Activated effector memory CD4-positive, alpha-beta T cell treated with Interleukin-2 at 50 U/mL for 16 hours (primary cell): ENCODE data around the gene GLRA1.
"Not testable (repeated sequence)": the region's sequence is repeated elsewhere in the genome, so short reads cannot be mapped to it uniquely, and the experiment has no call there.

ENCODE experiments used
- DNase-seq: peaks from one replicate; pipeline ENCODE4 v3.0.0-alpha.2; 2020

Gene GLRA1

DNA sequence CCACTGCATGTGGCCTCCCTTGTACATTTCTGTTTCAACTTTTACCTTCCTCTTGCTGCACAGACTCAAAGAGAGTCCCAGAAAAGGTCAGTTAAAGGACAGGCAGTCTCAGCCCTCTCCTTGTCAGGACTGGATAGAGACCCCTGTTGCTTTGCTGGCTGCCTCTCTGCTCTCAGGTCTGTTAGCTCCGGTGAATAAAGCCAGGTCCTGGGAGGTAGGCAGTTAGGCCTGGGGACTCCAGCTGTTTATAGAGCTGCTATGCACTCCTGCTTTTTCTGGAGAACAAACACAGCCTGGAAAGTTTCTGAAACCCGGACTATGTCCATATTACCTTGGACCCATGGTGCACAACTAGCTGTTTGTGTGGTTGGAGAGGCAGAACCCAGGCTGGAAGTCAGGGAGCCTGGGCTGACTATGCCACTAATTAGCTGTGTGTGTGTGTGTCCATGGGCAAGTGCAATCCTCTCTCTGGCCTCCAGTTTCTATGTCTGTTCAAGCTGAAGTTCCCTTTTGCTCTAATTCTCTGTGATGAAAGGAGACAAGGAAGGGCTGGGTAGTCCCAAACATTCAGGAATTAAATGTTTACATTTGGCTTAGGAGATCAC, 42.9 kb downstream of the GLRA1 start:
- no peak for DNase-seq

DNA sequence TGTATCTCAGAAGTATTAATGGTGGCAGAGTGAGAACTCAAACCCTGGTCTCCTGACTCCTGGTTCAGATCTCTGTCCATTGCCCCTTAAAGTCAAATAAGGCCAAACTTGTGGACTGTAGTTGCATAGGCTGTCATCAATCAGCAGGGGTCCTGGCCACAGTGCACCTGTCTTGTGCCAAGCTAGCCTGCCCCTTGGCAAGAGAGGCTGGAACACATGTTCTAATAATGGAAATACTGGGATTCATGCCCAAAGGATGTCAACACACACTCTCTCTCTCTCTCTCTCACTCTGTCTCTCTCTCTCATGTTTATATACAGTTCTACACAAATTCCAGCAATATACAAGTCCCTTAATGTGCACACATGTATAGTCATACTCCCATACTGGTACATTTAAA, 44.3 kb downstream of the GLRA1 start:
- DNase-seq, result no peak

- no peak for DNase-seq
These were observed 51.0 kb downstream of the GLRA1 start for GRCh38 chr5:151873701-151874100.

DNA sequence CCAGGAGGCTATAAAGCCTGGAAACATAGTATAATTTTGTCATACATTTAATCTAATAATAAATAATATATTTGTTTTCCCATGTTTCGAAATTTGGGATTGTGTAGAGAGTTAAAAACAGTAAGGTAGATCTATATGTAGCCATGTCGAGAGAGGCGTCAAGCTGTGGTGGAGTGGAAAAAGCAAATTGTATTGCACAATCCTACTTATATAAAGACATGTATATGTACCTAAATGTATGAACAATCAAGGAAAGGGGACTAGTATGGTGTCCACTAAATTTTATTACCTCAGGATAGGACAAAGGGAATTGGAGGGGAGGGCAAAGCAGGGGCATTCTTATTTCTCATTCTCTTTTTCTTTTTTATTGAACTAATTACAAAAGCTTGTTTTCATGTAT, 52.0 kb downstream of the GLRA1 start:
- no peak for DNase-seq

DNA sequence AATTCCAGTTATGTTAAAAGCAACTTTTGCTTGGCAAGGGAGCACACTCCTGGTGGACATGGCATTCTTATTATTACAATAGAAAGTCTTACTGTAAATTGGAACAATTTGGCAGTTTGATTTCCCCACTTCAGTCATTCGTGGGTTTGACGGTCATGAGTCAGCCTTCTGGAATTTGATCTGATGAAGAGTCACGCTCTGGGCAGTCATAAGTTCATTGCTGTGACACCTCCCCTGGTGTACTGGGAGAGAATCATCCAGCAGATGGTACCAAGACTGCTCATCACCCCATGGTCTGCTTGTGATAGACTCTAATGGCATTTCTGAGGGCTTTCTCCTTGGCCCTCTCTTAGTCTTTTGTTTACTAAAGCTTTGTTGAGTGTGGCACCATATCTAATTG, 53.8 kb downstream of the GLRA1 start:
- DNase-seq, result no peak

DNA sequence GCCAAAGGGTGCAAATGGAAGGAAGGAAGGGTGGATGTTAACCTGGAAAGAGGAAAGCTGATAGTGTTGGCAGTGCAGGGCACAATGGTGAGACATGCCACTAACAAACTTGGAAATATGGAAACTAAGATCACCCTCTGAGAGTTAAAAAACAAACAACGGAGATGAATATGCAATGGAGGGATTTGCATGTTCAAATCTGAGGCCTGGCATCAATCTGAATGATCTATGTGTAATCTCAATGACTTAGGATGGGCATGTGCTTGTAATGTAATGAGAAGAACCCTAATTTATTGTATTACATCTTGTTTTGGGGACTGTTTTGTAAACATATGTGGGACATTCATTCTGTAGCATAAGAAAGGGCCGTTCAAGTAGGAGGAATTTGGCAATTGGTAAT, 54.4 kb downstream of the GLRA1 start:
- DNase-seq, result no peak

GRCh38 chr5:151869843-151870242, 54.8 kb downstream of the GLRA1 start:
- DNase-seq, result no peak

GRCh38 chr5:151868451-151868850, 56.2 kb downstream of the GLRA1 start:
- DNase-seq, result no peak

DNA sequence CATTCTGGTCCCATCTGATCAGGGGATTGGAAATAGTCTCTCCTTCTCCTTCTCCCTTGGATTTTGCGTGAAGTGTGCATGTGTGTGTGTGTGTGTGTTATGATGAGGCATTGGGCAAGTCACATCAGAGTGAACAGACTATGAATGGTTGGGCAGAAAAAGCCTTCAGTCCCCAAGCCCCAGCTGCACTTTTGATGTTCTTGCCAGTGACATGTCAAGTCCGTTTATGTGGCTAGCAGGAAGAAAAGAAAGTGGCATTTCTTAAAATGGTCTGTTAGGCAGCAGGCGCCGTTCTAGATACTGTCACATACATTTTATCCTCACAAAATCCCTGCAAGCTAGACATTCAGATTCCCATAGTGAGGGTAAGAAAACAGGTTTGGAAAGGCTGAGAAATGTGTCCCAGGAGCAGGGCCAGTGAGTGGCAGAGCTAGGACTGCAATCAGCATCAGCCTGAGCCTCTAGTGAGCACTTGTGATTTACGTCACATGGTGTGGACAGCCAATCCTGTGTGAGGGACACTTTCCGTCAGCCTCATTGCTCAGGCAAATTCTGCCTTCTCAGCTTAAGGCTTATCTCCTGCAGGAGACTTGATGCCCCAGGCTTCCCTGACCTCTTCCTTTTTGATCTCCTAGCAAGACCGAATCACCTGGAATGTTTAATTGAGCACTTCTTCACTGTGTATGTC, 60.4 kb downstream of the GLRA1 start:
- no peak for DNase-seq

DNA sequence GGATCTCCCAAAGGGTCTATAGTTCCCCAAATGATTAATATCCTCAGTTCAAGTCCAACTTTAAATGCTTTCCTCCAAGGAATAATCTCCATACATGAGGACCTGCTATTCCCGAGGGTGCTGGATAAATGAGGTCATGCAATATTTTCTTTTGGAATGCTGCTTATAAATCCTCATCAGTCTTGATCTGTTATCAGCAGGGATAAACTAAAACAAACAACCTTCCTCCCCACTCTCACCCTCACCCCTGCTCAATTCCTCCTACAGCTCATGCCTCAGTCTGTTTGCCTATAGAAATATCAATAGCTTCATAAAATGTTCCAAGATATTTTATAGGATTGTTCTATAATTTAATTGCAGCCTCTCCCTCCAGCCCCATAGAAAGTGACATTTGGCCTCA, 61.1 kb downstream of the GLRA1 start:
- DNase-seq, result no peak

DNA sequence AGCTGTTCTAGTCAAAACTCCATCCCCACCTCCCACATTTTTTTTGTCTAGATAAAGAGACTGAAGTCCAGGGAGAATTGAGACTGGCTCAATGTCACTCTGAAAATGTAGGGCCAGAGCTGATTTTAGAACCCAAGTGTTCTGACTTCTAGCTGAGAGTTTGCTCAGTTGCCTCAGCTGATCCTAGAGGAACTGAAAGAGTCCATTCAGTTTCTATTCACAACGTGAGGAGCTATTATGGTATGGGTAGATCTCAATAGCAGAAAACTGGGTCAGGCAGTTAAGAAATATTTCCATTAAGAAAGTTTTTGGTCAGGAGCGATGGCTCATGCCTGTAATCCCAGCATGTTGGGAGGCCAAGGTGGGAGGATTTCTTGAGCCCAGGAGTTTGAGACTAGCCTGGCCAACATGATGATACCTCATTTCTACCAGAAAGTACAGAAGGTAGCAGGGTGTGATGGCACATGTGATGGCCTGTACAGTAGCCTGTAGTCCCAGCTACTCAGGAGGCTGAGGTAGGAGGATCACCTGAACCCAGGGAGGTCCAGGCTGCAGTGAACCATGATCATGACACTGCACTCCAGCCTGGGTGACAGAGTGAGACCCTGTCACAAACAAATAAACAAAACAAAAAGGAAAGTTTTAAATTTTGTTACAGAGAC, 61.7 kb downstream of the GLRA1 start:
- no peak for DNase-seq

DNA sequence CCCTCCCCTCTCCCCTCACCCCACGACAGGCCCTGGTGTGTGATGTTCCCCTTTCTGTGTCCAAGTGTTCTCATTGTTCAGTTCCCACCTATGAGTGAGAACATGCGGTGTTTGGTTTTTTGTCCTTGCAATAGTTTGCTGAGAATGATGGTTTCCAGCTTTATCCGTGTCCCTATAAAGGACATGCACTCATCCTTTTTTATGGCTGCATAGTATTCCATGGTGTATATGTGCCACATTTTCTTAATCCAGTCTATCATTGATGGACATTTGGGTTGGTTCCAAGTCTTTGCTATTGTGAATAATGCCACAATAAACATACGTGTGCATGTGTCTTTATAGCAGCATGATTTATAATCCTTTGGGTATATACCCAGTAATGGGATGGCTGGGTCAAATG, 63.8 kb downstream of the GLRA1 start:
- DNase-seq, result not testable (repeated sequence)

DNA sequence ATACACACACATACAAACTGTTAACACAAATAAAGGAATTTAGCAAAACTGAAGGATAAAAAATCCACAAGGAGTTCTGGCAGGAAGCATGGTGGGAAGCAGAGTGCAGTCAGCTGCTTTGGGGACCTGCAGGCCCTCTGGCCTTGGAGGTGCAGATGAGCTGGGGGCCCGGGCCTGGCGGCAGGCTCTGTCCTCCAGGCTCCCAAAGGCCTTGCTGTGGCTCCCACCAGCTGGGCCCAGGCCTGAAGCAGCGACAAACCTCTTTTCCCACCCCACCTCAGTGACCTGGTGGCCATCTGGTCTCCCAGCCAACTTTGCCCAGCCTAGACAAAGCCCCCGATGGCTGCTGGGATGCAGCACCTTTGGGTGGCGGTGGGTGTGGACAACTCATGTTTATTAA, 67.8 kb downstream of the GLRA1 start:
- no peak for DNase-seq

DNA sequence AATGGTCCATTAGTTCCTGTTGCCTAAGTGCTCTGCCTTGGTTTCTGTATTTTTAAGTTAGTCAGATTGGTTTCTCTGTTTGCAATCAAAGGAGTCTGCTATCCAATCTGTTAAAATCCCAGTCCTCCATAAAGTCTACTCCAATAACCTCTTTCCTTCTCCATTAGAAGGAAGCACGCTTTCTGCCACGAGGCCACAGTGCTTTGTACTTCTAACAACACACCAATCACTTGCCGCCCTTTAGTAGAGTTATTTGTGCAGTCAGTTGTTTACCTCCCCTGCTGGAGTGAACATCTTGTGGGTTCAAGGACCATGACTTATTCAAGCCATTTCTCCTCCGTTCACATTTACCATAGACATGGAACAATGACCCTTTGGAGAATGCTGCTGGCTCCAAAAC, 69.0 kb downstream of the GLRA1 start:
- no peak for DNase-seq

DNA sequence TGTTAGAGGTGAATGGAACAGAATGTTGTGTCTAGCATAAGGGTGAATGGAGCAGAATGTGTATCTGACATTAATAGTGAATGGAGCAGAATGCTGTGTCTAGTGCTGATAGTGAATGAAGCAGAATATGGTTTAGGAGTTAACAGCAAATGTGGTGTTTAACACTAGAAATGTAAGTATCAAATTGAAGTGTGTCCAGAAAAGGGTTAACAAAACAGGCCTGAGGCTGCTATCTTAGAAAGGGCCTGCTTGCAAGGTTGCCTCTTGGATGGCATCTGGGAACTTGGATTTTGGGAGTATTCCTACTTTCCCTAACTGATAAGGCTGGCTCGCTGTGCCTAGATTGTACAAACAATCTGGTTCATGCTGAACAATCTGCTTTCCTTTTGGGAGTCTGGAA, 76.8 kb downstream of the GLRA1 start:
- DNase-seq, result no peak

DNA sequence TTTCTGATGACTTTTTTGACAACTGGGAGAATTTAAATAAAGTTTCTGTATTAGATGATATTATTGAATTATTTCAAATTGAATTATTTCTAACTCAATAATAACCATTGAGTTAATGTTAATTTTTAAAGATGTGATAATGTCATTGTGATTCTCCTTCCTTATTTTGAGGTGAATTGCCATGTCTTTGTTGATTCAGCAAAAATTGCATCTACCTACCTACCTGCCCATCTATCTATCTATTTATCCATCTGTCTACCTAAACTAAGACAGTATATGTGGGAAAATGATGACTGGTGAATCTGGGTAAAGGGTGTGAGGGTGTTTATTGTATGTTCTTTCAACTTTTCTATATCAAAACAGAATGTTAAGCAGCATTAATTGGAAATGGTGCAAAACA, 77.9 kb downstream of the GLRA1 start:
- DNase-seq, result no peak

DNA sequence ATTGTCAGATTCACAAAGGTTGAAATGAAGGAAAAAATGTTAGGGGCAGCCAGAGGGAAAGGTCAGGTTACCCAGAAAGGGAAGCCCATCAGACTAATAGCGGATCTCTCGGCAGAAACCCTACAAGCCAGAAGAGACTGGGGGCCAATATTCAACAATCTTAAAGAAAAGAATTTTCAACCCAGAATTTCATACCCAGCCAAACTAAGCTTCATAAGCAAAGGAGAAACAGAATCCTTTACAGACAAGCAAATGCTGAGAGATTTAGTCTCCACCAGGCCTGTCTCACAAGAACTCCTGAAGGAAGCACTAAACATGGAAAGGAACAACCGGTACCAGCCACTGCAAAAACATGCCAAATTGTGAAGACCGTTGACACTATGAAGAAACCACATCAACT, 91.8 kb downstream of the GLRA1 start:
- not testable (repeated sequence) for DNase-seq

DNA sequence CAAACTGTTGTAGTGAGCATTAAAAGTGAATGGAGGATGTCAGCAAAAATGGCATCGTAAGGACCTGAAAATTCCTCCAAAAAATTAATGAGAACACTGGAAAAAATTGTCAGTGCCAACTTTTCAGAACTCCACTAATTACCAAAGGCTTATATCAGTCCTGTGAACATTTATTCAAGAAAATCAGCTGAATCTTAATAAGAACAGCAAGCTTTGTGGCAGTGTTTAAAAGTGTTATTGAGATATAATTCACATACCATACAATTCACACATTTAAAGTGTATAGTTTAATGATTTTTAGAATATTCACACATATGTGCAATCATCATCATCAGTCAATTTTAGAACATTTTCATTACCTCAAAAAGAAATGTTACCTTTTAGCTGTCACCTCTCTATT, 95.3 kb downstream of the GLRA1 start:
- no peak for DNase-seq

DNA sequence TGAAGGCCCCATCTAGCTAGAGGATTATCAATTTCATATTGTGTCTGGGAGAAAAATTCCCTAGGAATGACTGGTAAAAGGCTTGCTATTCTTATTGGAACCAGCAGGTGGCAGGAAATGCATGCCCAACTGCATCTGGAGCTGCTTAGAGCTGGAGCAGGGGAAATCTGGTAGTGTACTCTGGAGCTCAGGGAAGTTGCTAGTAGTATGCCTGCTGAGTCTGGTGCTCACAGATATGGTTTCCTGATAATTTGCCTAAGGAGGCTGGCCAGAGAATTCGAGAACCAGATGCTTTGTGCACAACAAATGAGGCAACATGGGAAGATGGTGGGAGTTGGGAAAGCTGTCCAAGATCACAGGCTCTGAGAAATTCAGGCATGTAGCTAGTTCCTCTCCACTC, 99.2 kb downstream of the GLRA1 start:
- peak; percentile 2 for DNase-seq

DNA sequence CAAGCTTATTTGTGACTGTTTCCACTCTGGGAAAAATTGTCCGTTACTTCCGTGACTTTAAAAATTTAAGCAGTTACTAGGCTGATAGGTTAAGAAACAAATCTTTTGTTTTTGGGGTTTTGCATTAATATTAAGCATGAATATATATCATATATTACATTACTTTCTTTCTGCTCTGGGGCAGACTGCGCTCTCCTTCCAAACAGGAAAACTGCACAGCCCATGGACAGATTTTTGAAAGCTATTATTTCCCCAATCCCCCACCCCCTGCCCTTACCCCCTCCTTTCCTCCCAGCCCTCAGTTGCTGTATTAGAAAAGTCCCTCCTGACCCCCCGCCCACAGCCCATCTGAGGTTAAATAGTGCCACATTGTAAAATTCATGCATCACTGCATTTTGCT, 102.5 kb downstream of the GLRA1 start:
- no peak for DNase-seq

GRCh38 chr5:151820903-151821302, 103.7 kb downstream of the GLRA1 start:
- DNase-seq, result no peak

DNA sequence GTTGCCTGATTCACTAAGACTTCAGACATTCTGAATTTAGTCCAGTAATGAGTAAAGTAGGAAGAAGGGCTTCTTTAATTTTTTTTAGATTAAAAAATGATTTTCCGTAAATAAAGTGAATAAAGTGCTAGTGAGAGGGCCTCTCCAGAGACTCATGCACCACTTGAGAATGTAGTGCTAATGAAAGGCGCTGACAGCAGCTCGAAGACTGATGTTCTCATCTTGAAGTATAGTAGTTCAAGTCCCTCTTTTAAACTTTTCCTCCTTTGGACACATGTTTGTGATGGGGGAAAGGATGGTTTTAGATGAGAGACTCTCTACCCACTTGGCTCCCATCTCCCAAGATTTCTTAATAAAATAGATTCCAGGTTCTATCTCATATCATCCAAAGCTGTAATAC, 104.4 kb downstream of the GLRA1 start:
- DNase-seq, result no peak

GRCh38 chr5:151819830-151820229, 104.8 kb downstream of the GLRA1 start:
- DNase-seq, result no peak

- DNase-seq, result no peak
These were observed 109.6 kb downstream of the GLRA1 start for GRCh38 chr5:151815051-151815450.
